Liver (tissue), 2 donors: Measurements from ENCODE around the gene SMARCA1.

Experiments
- TF ChIP-seq, protein P1 (sequence below): fragments of 150-350 bp; IDR thresholded peaks from 2 replicates; pipeline ENCODE4 v1.5.1; 2017; ENCODE audit warnings: improper control_type of control experiment, low read depth, low read length; ENCODE audit not compliant: missing input control
- TF ChIP-seq, protein P2 (sequence below): IDR thresholded peaks from 2 replicates; pipeline ENCODE4 v1.6.1; 2016; ENCODE audit warnings: antibody characterized with exemption
- donor health status: healthy.

DNA sequence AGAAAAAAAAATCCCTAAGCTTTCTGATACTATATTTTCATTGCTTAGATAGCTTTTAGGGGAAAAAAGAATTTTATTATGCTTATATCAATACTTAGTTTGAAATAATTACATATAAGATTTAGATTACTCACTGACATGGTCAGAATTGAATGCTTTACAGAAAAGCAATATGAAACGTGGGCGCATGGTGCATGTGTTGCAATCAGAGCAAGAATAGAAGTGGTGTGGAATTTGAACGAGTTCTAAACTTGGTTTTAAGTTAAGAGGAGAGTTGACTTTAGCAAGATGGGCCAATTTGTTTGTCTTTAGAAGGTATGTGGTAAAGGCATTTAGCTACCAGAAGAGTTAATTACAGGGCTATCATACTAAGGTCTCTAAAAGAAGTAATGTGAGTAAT, 38.2 kb upstream of the SMARCA1 start:
- TF ChIP-seq, protein P1, sequence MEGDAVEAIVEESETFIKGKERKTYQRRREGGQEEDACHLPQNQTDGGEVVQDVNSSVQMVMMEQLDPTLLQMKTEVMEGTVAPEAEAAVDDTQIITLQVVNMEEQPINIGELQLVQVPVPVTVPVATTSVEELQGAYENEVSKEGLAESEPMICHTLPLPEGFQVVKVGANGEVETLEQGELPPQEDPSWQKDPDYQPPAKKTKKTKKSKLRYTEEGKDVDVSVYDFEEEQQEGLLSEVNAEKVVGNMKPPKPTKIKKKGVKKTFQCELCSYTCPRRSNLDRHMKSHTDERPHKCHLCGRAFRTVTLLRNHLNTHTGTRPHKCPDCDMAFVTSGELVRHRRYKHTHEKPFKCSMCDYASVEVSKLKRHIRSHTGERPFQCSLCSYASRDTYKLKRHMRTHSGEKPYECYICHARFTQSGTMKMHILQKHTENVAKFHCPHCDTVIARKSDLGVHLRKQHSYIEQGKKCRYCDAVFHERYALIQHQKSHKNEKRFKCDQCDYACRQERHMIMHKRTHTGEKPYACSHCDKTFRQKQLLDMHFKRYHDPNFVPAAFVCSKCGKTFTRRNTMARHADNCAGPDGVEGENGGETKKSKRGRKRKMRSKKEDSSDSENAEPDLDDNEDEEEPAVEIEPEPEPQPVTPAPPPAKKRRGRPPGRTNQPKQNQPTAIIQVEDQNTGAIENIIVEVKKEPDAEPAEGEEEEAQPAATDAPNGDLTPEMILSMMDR = no peak
- TF ChIP-seq, protein P2, sequence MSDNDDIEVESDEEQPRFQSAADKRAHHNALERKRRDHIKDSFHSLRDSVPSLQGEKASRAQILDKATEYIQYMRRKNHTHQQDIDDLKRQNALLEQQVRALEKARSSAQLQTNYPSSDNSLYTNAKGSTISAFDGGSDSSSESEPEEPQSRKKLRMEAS = no peak
